Right atrium auricular region (tissue), 2 donors: ENCODE measurements around the gene UBE2E2. TPM values are rescaled to one million over a fixed set of nuclear protein-coding genes. Genes with fewer than 3 reads are reported as not detected.

Experiments used
- DNase-seq: peaks from one replicate; pipeline ENCODE4 v3.0.0-alpha.2; 2019; ENCODE audit warnings: low spot score
- H3K27ac ChIP-seq, 2 donors: fragments of 200-600 bp; sonication (generic); 1 replicate in 1 of 2; 2 replicates in 1 of 2; pipeline ENCODE4 v1.5.1; 2016 to 2019
- H3K27me3 ChIP-seq, 2 donors: fragments of 200-600 bp; sonication (generic); one replicate each; pipeline versions ENCODE4 v1.5.1 to v1.6.0; 2017 to 2019
- H3K36me3 ChIP-seq: fragments of 200-600 bp; sonication (generic); one replicate; pipeline ENCODE4 v1.5.1; 2016
- H3K4me1 ChIP-seq, 2 donors: fragments of 200-600 bp; sonication (generic); one replicate each; pipeline versions ENCODE4 v1.5.1 to v1.6.0; 2017 to 2019
- H3K4me3 ChIP-seq, 2 donors: fragments of 200-600 bp; sonication (generic); 1 replicate in 1 of 2; 2 replicates in 1 of 2; pipeline ENCODE4 v1.5.1; 2017 to 2019; ENCODE audit warnings: mild to moderate bottlenecking in 1 of 2, moderate library complexity in 1 of 2
- H3K9me3 ChIP-seq, 2 donors: fragments of 200-600 bp; sonication (generic); one replicate each; pipeline ENCODE4 v1.5.1; 2019
- total RNA-seq, 2 donors: library from RNA; depleted of rRNA; stranded (reverse); fragments of >200 nt; gene quantifications; one replicate each; pipeline ENCODE4 v1.1.0, GENCODE V29; 2016
- TF ChIP-seq, protein P1 (sequence below), 2 donors: fragments of 200-600 bp; sonication (generic); IDR thresholded peaks; one replicate each; pipeline ENCODE4 v1.5.1; 2019; ENCODE audit warnings: antibody characterized with exemption in 2 of 2

Gene UBE2E2
- total RNA-seq, 2 donors from 2014 or later, result 31.0 to 36.7 TPM

DNA sequence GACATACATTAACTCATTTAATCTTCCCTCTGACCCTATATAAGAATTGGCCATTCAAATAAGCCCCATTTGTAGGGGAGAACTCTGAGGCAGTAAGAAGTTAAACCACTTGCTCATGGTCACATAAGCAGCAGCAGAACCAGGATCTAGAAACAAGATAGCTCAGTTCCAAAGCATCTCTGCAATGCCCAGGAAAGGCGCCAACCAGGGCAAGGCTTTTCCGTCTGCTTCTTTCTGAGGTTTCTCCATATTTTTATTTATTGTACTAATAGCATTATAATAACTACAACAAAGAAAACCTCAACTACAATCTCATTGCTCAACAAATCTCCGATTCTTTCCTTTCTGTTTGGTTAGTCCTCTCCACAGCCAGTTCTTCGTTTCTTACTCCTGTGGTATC is 4.3 kb upstream of the UBE2E2 start:
- no peaks in the 10 kb centered on the region for H3K27me3 ChIP-seq
- H3K4me3 ChIP-seq, result no peak overlapping the region
- no peak for DNase-seq
- no peak overlapping the region for H3K27ac ChIP-seq
- no peaks in the 10 kb centered on the region for H3K9me3 ChIP-seq
- H3K36me3 ChIP-seq, result no peaks in the 10 kb centered on the region
- TF ChIP-seq, protein P1, sequence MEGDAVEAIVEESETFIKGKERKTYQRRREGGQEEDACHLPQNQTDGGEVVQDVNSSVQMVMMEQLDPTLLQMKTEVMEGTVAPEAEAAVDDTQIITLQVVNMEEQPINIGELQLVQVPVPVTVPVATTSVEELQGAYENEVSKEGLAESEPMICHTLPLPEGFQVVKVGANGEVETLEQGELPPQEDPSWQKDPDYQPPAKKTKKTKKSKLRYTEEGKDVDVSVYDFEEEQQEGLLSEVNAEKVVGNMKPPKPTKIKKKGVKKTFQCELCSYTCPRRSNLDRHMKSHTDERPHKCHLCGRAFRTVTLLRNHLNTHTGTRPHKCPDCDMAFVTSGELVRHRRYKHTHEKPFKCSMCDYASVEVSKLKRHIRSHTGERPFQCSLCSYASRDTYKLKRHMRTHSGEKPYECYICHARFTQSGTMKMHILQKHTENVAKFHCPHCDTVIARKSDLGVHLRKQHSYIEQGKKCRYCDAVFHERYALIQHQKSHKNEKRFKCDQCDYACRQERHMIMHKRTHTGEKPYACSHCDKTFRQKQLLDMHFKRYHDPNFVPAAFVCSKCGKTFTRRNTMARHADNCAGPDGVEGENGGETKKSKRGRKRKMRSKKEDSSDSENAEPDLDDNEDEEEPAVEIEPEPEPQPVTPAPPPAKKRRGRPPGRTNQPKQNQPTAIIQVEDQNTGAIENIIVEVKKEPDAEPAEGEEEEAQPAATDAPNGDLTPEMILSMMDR (IDR thresholded peaks at IDR 0.05), result no peak
- peaks cover 0 to 5% of the 10 kb centered on the region in 2 donors for H3K4me1 ChIP-seq

DNA sequence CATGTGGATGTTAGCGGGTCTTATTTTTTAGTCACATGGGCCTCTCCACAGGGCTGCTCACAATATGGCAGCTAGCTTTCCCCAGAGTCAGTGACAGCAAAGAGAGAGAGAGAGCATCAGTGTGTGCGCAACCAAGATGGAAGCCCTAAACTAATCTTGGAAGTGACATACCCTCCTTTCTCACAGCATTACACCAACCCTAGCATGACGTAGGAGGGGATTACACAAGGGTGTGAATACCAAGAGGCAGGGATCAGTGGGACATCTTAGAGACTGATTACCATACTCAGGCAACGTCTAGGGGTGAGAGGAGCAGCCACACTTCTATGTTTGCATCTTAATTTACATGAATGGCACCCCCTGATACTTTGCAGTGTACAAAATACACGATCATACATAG is 3.5 kb upstream of the UBE2E2 start:
- Histone ChIP-seq H3K4me1 (peaks cover 0 to 14% of the 10 kb centered on the region in 2 donors), H3K27me3 (no peaks in the 10 kb centered on the region), H3K27ac (no peak overlapping the region), H3K36me3 (no peaks in the 10 kb centered on the region), H3K9me3 (no peaks in the 10 kb centered on the region), H3K4me3 (no peak overlapping the region)
- no peak for DNase-seq
- TF ChIP-seq, protein P1 (IDR thresholded peaks at IDR 0.05), result no peak

DNA sequence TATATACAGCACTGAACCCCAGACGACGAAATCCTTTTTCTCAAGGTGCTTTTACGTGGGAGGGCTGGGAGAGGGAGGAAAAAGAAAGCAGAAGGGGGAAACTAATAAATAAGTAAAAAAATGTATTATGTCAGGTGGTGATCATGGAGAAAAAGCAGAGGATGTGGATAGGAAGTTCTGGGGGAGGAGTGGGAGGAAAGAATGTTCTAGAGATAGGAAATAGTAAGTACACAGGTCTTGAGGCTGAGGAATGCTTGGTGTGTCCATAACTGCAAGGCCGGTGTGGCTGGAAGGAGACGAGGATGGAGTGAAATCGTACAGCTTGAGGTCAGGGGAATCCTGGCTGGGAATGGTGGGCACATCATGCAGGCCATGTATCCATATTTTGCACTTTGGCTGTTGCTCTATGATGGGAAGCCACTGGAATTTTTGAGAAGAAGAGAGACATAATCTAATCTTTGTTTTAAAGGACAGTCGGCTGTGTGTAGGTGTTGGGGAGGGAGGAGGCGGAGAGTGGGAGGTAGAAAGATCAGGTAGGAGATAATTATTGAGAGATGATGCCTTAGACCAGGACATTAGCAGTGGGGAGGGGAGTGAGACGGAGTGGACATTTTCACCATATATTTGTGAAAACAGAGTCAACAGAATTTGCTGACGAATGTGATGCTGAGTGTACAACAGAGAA is 1.8 kb upstream of the UBE2E2 start:
- peaks cover 0 to 17% of the 10 kb centered on the region in 2 donors for H3K4me1 ChIP-seq
- H3K9me3 ChIP-seq, result no peaks in the 10 kb centered on the region
- TF ChIP-seq, protein P1 (IDR thresholded peaks at IDR 0.05), result no peak
- H3K4me3 ChIP-seq, result no peak overlapping the region
- H3K27ac ChIP-seq, result no peak overlapping the region
- no peaks in the 10 kb centered on the region for H3K27me3 ChIP-seq
- DNase-seq, result no peak
- no peaks in the 10 kb centered on the region for H3K36me3 ChIP-seq

DNA sequence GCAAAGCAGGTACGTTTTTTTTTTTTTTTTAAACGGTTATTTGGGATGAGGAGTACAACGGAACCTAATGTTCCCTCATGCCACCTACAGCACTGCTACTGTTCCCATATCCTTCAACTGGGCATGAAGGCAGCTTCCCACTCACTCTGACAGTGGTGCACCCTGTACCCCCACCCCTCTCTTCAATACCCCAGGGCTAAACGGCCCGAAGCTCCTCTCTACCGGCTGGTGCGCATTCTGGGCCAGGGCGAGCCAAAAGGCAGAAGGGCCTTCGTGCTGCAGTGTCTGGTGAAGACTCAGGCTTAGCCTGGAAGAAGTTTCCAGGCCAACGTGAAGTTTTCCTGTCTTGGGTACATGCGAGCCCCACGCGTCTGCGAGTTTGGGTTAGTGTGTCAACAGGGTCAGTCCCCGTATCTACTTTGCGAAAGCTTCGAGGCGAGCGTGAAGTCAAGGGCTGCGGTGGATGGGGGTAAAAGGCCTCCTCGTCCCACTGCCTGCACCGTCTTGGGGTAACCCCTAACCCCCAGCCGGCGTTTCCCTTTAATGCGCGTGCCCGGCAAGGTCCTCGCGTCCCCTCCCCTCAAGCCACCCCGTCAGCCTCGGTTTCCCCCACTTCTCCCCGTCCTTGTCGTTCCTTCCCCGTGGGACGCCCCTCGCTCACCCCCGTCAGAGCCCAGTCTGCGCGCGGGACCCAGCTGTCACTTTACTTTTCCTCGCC is 765 bp upstream of the UBE2E2 start:
- DNase-seq, result peak; percentile 62
- Histone ChIP-seq H3K27ac (peak overlapping the region; percentile 84 to 92), H3K9me3 (no peaks in the 10 kb centered on the region), H3K4me1 (peaks cover 0 to 17% of the 10 kb centered on the region in 2 donors), H3K4me3 (peak overlapping the region; percentile 73 to 96), H3K36me3 (no peaks in the 10 kb centered on the region), H3K27me3 (no peaks in the 10 kb centered on the region)
- TF ChIP-seq, protein P1 (IDR thresholded peaks at IDR 0.05), result no peak

DNA sequence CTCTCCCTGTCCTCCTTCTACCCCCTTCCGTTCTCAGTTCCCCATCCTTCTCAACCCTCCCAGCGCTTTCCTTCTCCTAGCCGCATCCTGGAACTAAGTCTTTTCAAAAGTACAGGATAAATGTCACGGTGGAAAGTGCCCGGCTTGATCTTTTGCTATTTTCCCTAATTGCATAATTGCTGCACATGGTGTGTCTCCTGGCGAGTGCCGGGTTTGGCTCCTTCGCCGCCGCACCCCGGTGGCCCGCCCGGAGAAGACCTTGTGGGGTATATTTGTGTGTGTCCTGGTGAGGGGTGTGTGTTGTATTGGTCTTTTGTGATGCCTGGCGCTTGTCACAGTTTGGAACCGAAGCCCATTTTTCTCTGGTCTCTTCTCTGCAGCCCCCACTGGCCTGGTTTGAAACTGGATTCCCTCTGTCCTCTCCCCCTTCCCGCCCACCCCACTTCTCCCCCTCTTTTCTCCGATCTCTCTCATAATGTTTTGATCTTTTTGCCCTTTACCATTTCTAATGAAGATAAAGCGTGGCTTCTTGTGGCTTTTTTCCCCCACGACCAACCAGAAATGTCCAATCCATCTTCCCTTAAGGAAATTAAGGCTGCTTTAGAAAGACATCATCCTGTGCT is 692 bp downstream of the UBE2E2 start:
- TF ChIP-seq, protein P1 (IDR thresholded peaks at IDR 0.05), result no peak
- no peaks in the 10 kb centered on the region for H3K9me3 ChIP-seq

More for the DNA sequence above, 692 bp downstream of the UBE2E2 start:
- no peaks in the 10 kb centered on the region for H3K36me3 ChIP-seq
- peak overlapping the region; percentile 84 to 92 for H3K27ac ChIP-seq
- H3K27me3 ChIP-seq, result no peaks in the 10 kb centered on the region
- peak; percentile 60 for DNase-seq
- H3K4me1 ChIP-seq, result peaks cover 0 to 17% of the 10 kb centered on the region in 2 donors
- H3K4me3 ChIP-seq, result peak overlapping the region; percentile 73 to 96
